Measurements from ENCODE around the gene PARPBP.
"Not testable (repeated sequence)": the region's sequence is repeated elsewhere in the genome, so short reads cannot be mapped to it uniquely, and the experiment has no call there.

The PARPBP gene

GRCh38 chr12:102119674-102120563, at the start of gene PARPBP, which contains the start of gene NUP37:
TSS of gene PARPBP (plus strand) at chr12:102120183. CDS start at chr12:102123889, 3,706 bp downstream.
TSS of gene NUP37 (minus strand) at chr12:102120114. CDS start at chr12:102118518, 1,596 bp downstream.
- DNase-seq: peak; percentile 84

- not testable (repeated sequence) for DNase-seq
Observed at GRCh38 chr12:102072092-102072491, 47.9 kb upstream of the PARPBP start.

GRCh38 chr12:102080842-102081241, 39.1 kb upstream of the PARPBP start:
- DNase-seq: no peak

- not testable (repeated sequence) for DNase-seq
Observed at GRCh38 chr12:102089228-102089835, 30.7 kb upstream of the PARPBP start.

GRCh38 chr12:102093319-102093718, 26.7 kb upstream of the PARPBP start:
- no peak for DNase-seq

GRCh38 chr12:102095677-102096263, 24.2 kb upstream of the PARPBP start:
- DNase-seq: no peak

GRCh38 chr12:102096855-102097254, 23.1 kb upstream of the PARPBP start:
- DNase-seq: no peak

- DNase-seq: no peak
Observed at GRCh38 chr12:102106905-102107304, 13.1 kb upstream of the PARPBP start.

GRCh38 chr12:102107970-102108369, 12.0 kb upstream of the PARPBP start:
- DNase-seq: no peak

GRCh38 chr12:102110782-102111181, 9.2 kb upstream of the PARPBP start:
- no peak for DNase-seq

GRCh38 chr12:102114212-102114611, 5.8 kb upstream of the PARPBP start:
- no peak for DNase-seq

- DNase-seq: no peak
Observed at GRCh38 chr12:102116392-102116791, 3.6 kb upstream of the PARPBP start.

GRCh38 chr12:102118874-102119273, 1.1 kb upstream of the PARPBP start:
- DNase-seq: no peak

- DNase-seq: no peak
Observed at GRCh38 chr12:102120564-102120873, 536 bp downstream of the PARPBP start.

- no peak for DNase-seq
Observed at GRCh38 chr12:102120886-102121285, 903 bp downstream of the PARPBP start.

GRCh38 chr12:102121328-102121727, 1.3 kb downstream of the PARPBP start:
- not testable (repeated sequence) for DNase-seq

GRCh38 chr12:102130720-102131119, 10.7 kb downstream of the PARPBP start:
- DNase-seq: not testable (repeated sequence)

GRCh38 chr12:102131442-102131841, 11.5 kb downstream of the PARPBP start:
- not testable (repeated sequence) for DNase-seq

GRCh38 chr12:102137619-102138018, 17.6 kb downstream of the PARPBP start:
- DNase-seq: not testable (repeated sequence)

- DNase-seq: peak; percentile 0
Observed at GRCh38 chr12:102142866-102143373, 22.9 kb downstream of the PARPBP start.

- DNase-seq: no peak
Observed at GRCh38 chr12:102144221-102144620, 24.2 kb downstream of the PARPBP start.

- DNase-seq: not testable (repeated sequence)
Observed at GRCh38 chr12:102147062-102147587, 27.1 kb downstream of the PARPBP start.

GRCh38 chr12:102155206-102155605, 35.2 kb downstream of the PARPBP start:
- not testable (repeated sequence) for DNase-seq

Data from stimulated activated naive CD4-positive, alpha-beta T cell treated with Interleukin-2 at 50 U/mL for 16 hours (primary cell).